HepG2 (cell line): ENCODE measurements around the gene BRPF1. TPM values are rescaled to one million over a fixed set of nuclear protein-coding genes. Genes with fewer than 3 reads are reported as not detected.

ENCODE experiments used
- ARNT2 ChIP-seq: sonication (generic); formaldehyde crosslinking; IDR thresholded peaks from 2 replicates; pipeline ENCODE4 v1.8.0; 2022; ENCODE audit warnings: mild to moderate bottlenecking, low read depth, missing genetic modification reagents, moderate library complexity
- CEBPG ChIP-seq: IDR thresholded peaks from 2 replicates; pipeline ENCODE4 v1.6.1; 2016
- ELK4 ChIP-seq: sonication (generic); formaldehyde crosslinking; IDR thresholded peaks from 2 replicates; pipeline ENCODE4 v1.9.0; 2021; ENCODE audit warnings: missing genetic modification reagents, borderline replicate concordance
- FIP1L1 ChIP-seq: fragments of 200-400 bp; formaldehyde crosslinking; IDR thresholded peaks from 2 replicates; pipeline ENCODE4 v1.6.1; 2018; ENCODE audit warnings: low read depth, mild to moderate bottlenecking, low read length, moderate library complexity, borderline replicate concordance; ENCODE audit not compliant: insufficient read depth
- HOMEZ ChIP-seq: IDR thresholded peaks from 2 replicates; pipeline ENCODE4 v1.6.1; 2016; ENCODE audit warnings: low read depth
- JARID2 ChIP-seq: sonication (generic); formaldehyde crosslinking; IDR thresholded peaks from 2 replicates; pipeline ENCODE4 v1.8.1; 2023; ENCODE audit warnings: missing genetic modification reagents, inconsistent platforms; ENCODE audit not compliant: insufficient replicate concordance
- JUND ChIP-seq: sonication (generic); formaldehyde crosslinking; IDR thresholded peaks from 2 replicates; pipeline ENCODE4 v1.8.0; 2022; ENCODE audit warnings: mild to moderate bottlenecking, missing genetic modification reagents
- MTERF4 ChIP-seq: sonication (generic); formaldehyde crosslinking; IDR thresholded peaks from 2 replicates; pipeline ENCODE4 v1.8.0; 2023; ENCODE audit warnings: mild to moderate bottlenecking, missing genetic modification reagents
- NFRKB ChIP-seq: fragments of 450-650 bp; IDR thresholded peaks from 2 replicates; pipeline ENCODE4 v1.6.1; 2017
- PRPF4 ChIP-seq: fragments of 200-400 bp; formaldehyde crosslinking; IDR thresholded peaks from 2 replicates; pipeline ENCODE4 v1.6.1; 2016; ENCODE audit warnings: low read length, low read depth; ENCODE audit not compliant: poor library complexity, severe bottlenecking
- RXRB ChIP-seq: IDR thresholded peaks from 2 replicates; pipeline ENCODE4 v1.6.1; 2016; ENCODE audit warnings: borderline replicate concordance, missing genetic modification reagents, missing compliant biosample characterization
- SP5 ChIP-seq: IDR thresholded peaks from 2 replicates; pipeline ENCODE4 v1.6.1; 2016; ENCODE audit warnings: low read depth, borderline replicate concordance
- SRSF1 ChIP-seq: fragments of 200-400 bp; formaldehyde crosslinking; optimal IDR thresholded peaks from 2 replicates; pipeline ENCODE3; 2017; ENCODE audit warnings: mild to moderate bottlenecking, low read depth, low read length, moderate library complexity
- ZFP36L2 ChIP-seq: sonication (generic); formaldehyde crosslinking; IDR thresholded peaks from 2 replicates; pipeline ENCODE4 v1.4.0; 2020; ENCODE audit warnings: missing genetic modification reagents
- ZNF234 ChIP-seq: sonication (generic); formaldehyde crosslinking; conservative IDR thresholded peaks from 2 replicates; pipeline ENCODE4 v1.5.1; 2020; ENCODE audit warnings: mild to moderate bottlenecking, missing genetic modification reagents
- ZNF264 ChIP-seq: sonication (generic); formaldehyde crosslinking; IDR thresholded peaks from 2 replicates; pipeline ENCODE4 v1.4.0; 2020; ENCODE audit warnings: missing genetic modification reagents
- ZNF3 ChIP-seq: IDR thresholded peaks from 2 replicates; pipeline ENCODE4 v1.7.0; 2017; ENCODE audit warnings: inconsistent platforms
- ZNF382 ChIP-seq: sonication (generic); formaldehyde crosslinking; IDR thresholded peaks from 2 replicates; pipeline ENCODE4 v1.5.0; 2020; ENCODE audit warnings: missing genetic modification reagents, mild to moderate bottlenecking, borderline replicate concordance
- ZNF501 ChIP-seq: sonication (generic); formaldehyde crosslinking; IDR thresholded peaks from 2 replicates; pipeline ENCODE4 v1.5.1; 2020; ENCODE audit warnings: mild to moderate bottlenecking, moderate library complexity, missing genetic modification reagents
- ZNF556 ChIP-seq: sonication (generic); formaldehyde crosslinking; IDR thresholded peaks from 2 replicates; pipeline ENCODE4 v1.4.0; 2020; ENCODE audit warnings: mild to moderate bottlenecking, missing genetic modification reagents, borderline replicate concordance
- ZNF567 ChIP-seq: sonication (generic); formaldehyde crosslinking; IDR thresholded peaks from 2 replicates; pipeline ENCODE4 v1.8.1; 2023; ENCODE audit warnings: mild to moderate bottlenecking, missing genetic modification reagents, borderline replicate concordance
- ZNF652 ChIP-seq: IDR thresholded peaks from 2 replicates; pipeline ENCODE4 v1.6.1; 2016; ENCODE audit warnings: low read depth, borderline replicate concordance
- ZNF670 ChIP-seq: sonication (generic); formaldehyde crosslinking; IDR thresholded peaks from 2 replicates; pipeline ENCODE4 v1.8.0; 2022; ENCODE audit warnings: mild to moderate bottlenecking, missing genetic modification reagents, borderline replicate concordance
- ZNF691 ChIP-seq: sonication (generic); formaldehyde crosslinking; IDR thresholded peaks from 2 replicates; pipeline ENCODE4 v1.4.0; 2020; ENCODE audit warnings: missing genetic modification reagents, low read depth, mild to moderate bottlenecking, borderline replicate concordance
- ZNF703 ChIP-seq: sonication (generic); formaldehyde crosslinking; IDR thresholded peaks from 2 replicates; pipeline ENCODE4 v1.5.1; 2020; ENCODE audit warnings: missing genetic modification reagents, mild to moderate bottlenecking, moderate library complexity, borderline replicate concordance
- ZSCAN31 ChIP-seq: sonication (generic); formaldehyde crosslinking; IDR thresholded peaks from 2 replicates; pipeline ENCODE4 v1.5.0; 2020; ENCODE audit warnings: low read depth, mild to moderate bottlenecking, missing genetic modification reagents
- polyA plus RNA-seq, 8 experiments: library from polyadenylated mRNA; depleted of rRNA in 3 of 8; stranded (reverse) in 7 of 8; unstranded in 1 of 8; fragments of >200 nt; fragmentation: Illumina TruSeq in 4 of 8; extraction: Trizol in 4 of 8; gene quantifications; 2 replicates each; pipeline versions ENCODE4 v1.2.1 to v1.2.3, GENCODE V29; 2011 to 2016; ENCODE audit warnings: low read depth in 4 of 8, missing spikeins in 1 of 8, mixed read lengths in 1 of 8; ENCODE audit not compliant: insufficient read depth in 1 of 8
- total RNA-seq, 5 experiments: library from RNA; depleted of rRNA; stranded (reverse); fragments of >200 nt; fragmentation: Illumina TruSeq; extraction: Trizol; gene quantifications; 2 replicates each; pipeline ENCODE4 v1.2.3, GENCODE V29; 2016; ENCODE audit warnings: low read depth in 1 of 5

BRPF1 gene
- total and polyA plus RNA-seq, 2 of the 13 experiments (the other 11 are each of a cell fraction or from before 2014, with no cell fraction given): 7.3 to 10.0 TPM

GRCh38 chr3:9749645-9750555, 18.4 kb downstream of the BRPF1 start, which contains the start of gene OGG1 (continued):
- no peak for TF ChIP-seq ZNF703 (CRISPR knock-in tag)
- TF ChIP-seq JUND: no peak
- TF ChIP-seq ZNF501 (CRISPR knock-in tag): peak; percentile 56; the same call in 1 of the 2 replicates
- no peak for TF ChIP-seq FIP1L1
- no peak for TF ChIP-seq ZNF382 (CRISPR knock-in tag)
- TF ChIP-seq ZNF652: no peak
- TF ChIP-seq HOMEZ: no peak
- no peak for TF ChIP-seq RXRB (CRISPR knock-in tag)
- no peak for TF ChIP-seq NFRKB
- TF ChIP-seq ZNF567 (CRISPR knock-in tag): 0 out of 2 replicates have a peak, but pooled peaks have one; percentile 67
- TF ChIP-seq SRSF1: no peak
- no peak for TF ChIP-seq ZNF234
- no peak for TF ChIP-seq ELK4 (CRISPR knock-in tag)
- TF ChIP-seq ZSCAN31 (CRISPR knock-in tag): no peak
- peak; percentile 80; the same call in 1 of the 2 replicates for TF ChIP-seq MTERF4 (CRISPR knock-in tag)
- TF ChIP-seq ARNT2 (CRISPR knock-in tag): no peak; the same call in 1 of the 2 replicates
- no peak for TF ChIP-seq ZNF3 (CRISPR knock-in tag)
- peak; percentile 68 for TF ChIP-seq SP5
- TF ChIP-seq CEBPG: no peak
- TF ChIP-seq ZNF556: peak; percentile 43; the same call in 1 of the 2 replicates
- TF ChIP-seq ZFP36L2: no peak
- TF ChIP-seq JARID2 (CRISPR knock-in tag): no peak
- no peak; the same call in 1 of the 2 replicates for TF ChIP-seq ZNF670 (CRISPR knock-in tag)
- TF ChIP-seq ZNF691 (CRISPR knock-in tag): no peak
- TF ChIP-seq PRPF4: no peak
- no peak for TF ChIP-seq ZNF264
